ENCODE measurements around the gene SLC9A8. TPM values are rescaled to one million over a fixed set of nuclear protein-coding genes. Genes with fewer than 3 reads are reported as not detected.

Gene SLC9A8
- total RNA-seq: 6.9 and 8.2 TPM in 2 replicates

GRCh38 chr20:49812507-49813304 is at the start of gene SLC9A8:
TSS of gene SLC9A8 (plus strand) at chr20:49812828. CDS start at chr20:49812923, 95 bp downstream.

GRCh38 chr20:49915380-49916145 is 102.9 kb downstream of the SLC9A8 start, which contains the start of gene SPATA2:
TSS of gene SPATA2 (minus strand) at chr20:49915529. CDS start at chr20:49908490, 7,039 bp downstream.

GRCh38 chr20:49936153-49937026 is 123.8 kb downstream of the SLC9A8 start, which contains the start of gene RNF114:
TSS of gene RNF114 (plus strand) at chr20:49936397. CDS start at chr20:49936413, 16 bp downstream.

Other genes starting within 250 kb of the SLC9A8 start
- 22.4 and 58.2 TPM in 2 replicates for gene PTGIS, start 244.7 kb upstream of the SLC9A8 start, total RNA-seq
- 18.3 and 19.0 TPM in 2 replicates for gene B4GALT5, start 99.0 kb upstream of the SLC9A8 start, total RNA-seq
- 1.1 and 1.2 TPM in 2 replicates for gene SPATA2, start 102.7 kb downstream of the SLC9A8 start, total RNA-seq
- gene RNF114, start 123.6 kb downstream of the SLC9A8 start, total RNA-seq: 105 and 155 TPM in 2 replicates
- gene SNAI1, start 170.2 kb downstream of the SLC9A8 start, total RNA-seq: 0.11 and 0.12 TPM in 2 replicates